Measurements from ENCODE around the gene ILK.

The ILK gene

GRCh38 chr11:6561288-6561687, 42.3 kb upstream of the ILK start:
- Histone ChIP-seq H3K36me3 (ENCODE audit: insufficient read depth, low read length) (0 out of 2 replicates have a peak, but pooled peaks cover under 1% of the 10 kb centered on the region), H3K9me3 (ENCODE audit: low read length) (no peaks in the 10 kb centered on the region), H3K4me3 (ENCODE audit: low read depth, low read length, poor library complexity, severe bottlenecking) (no peak overlapping the region), H2AFZ (ENCODE audit: low read length) (no peak overlapping the region), H3K27ac (ENCODE audit: low read depth, low read length, poor library complexity, severe bottlenecking) (no peak overlapping the region), H3K79me2 (ENCODE audit: insufficient read depth, low read length) (no peaks in the 10 kb centered on the region), H3F3A (ENCODE audit: insufficient read depth, low read length) (no peaks in the 10 kb centered on the region), H3K4me1 (ENCODE audit: insufficient read depth, low read length, severe bottlenecking) (no peaks in the 10 kb centered on the region), H3K4me2 (ENCODE audit: low read length) (no peak overlapping the region), H3K9me2 (ENCODE audit: low read depth, low read length) (no peaks in the 10 kb centered on the region), H4K20me1 (ENCODE audit: insufficient read depth, low read length) (no peaks in the 10 kb centered on the region), H3K9ac (ENCODE audit: low read length) (no peak overlapping the region), H3K27me3 (ENCODE audit: insufficient read depth, low read length) (no peaks in the 10 kb centered on the region)
- TF ChIP-seq EZH2 (IDR thresholded peaks at IDR 0.05; ENCODE audit: borderline replicate concordance, low read length) (no peak), CTCF (IDR thresholded peaks at IDR 0.05; ENCODE audit: low read length) (no peak)

- H3K36me3 ChIP-seq (ENCODE audit: insufficient read depth, low read length), result 0 out of 2 replicates have a peak, but pooled peaks cover 3% of the 10 kb centered on the region
- H2AFZ ChIP-seq (ENCODE audit: low read length), result no peak overlapping the region
- H3K27ac ChIP-seq (ENCODE audit: low read depth, low read length, poor library complexity, severe bottlenecking), result no peak overlapping the region
- H3K4me1 ChIP-seq (ENCODE audit: insufficient read depth, low read length, severe bottlenecking), result no peaks in the 10 kb centered on the region
- no peaks in the 10 kb centered on the region for H3K9me3 ChIP-seq (ENCODE audit: low read length)
- no peak overlapping the region for H3K4me2 ChIP-seq (ENCODE audit: low read length)
- no peaks in the 10 kb centered on the region for H3K27me3 ChIP-seq (ENCODE audit: insufficient read depth, low read length)
- H3K79me2 ChIP-seq (ENCODE audit: insufficient read depth, low read length), result no peaks in the 10 kb centered on the region
- no peak overlapping the region for H3K9ac ChIP-seq (ENCODE audit: low read length)
- no peak overlapping the region for H3K4me3 ChIP-seq (ENCODE audit: low read depth, low read length, poor library complexity, severe bottlenecking)
- H3F3A ChIP-seq (ENCODE audit: insufficient read depth, low read length), result no peaks in the 10 kb centered on the region
- H4K20me1 ChIP-seq (ENCODE audit: insufficient read depth, low read length), result no peaks in the 10 kb centered on the region
- no peaks in the 10 kb centered on the region for H3K9me2 ChIP-seq (ENCODE audit: low read depth, low read length)
- TF ChIP-seq EZH2 (IDR thresholded peaks at IDR 0.05; ENCODE audit: borderline replicate concordance, low read length) (no peak), CTCF (IDR thresholded peaks at IDR 0.05; ENCODE audit: low read length) (no peak)
Observed at GRCh38 chr11:6563121-6563619, 40.4 kb upstream of the ILK start.

GRCh38 chr11:6563667-6564066, 39.9 kb upstream of the ILK start:
- no peaks in the 10 kb centered on the region for H3K27me3 ChIP-seq (ENCODE audit: insufficient read depth, low read length)
- H3K36me3 ChIP-seq (ENCODE audit: insufficient read depth, low read length), result 0 out of 2 replicates have a peak, but pooled peaks cover 3% of the 10 kb centered on the region
- no peaks in the 10 kb centered on the region for H3F3A ChIP-seq (ENCODE audit: insufficient read depth, low read length)
- no peaks in the 10 kb centered on the region for H3K79me2 ChIP-seq (ENCODE audit: insufficient read depth, low read length)
- H3K27ac ChIP-seq (ENCODE audit: low read depth, low read length, poor library complexity, severe bottlenecking), result no peak overlapping the region
- no peak overlapping the region for H2AFZ ChIP-seq (ENCODE audit: low read length)
- H3K9me3 ChIP-seq (ENCODE audit: low read length), result no peaks in the 10 kb centered on the region
- no peaks in the 10 kb centered on the region for H3K4me1 ChIP-seq (ENCODE audit: insufficient read depth, low read length, severe bottlenecking)
- TF ChIP-seq CTCF (IDR thresholded peaks at IDR 0.05; ENCODE audit: low read length) (no peak), EZH2 (IDR thresholded peaks at IDR 0.05; ENCODE audit: borderline replicate concordance, low read length) (no peak)
- H3K4me3 ChIP-seq (ENCODE audit: low read depth, low read length, poor library complexity, severe bottlenecking), result no peak overlapping the region
- H3K4me2 ChIP-seq (ENCODE audit: low read length), result no peak overlapping the region
- H3K9me2 ChIP-seq (ENCODE audit: low read depth, low read length), result no peaks in the 10 kb centered on the region
- no peaks in the 10 kb centered on the region for H4K20me1 ChIP-seq (ENCODE audit: insufficient read depth, low read length)
- H3K9ac ChIP-seq (ENCODE audit: low read length), result no peak overlapping the region
